IMR-90 (cell line): ENCODE data around the gene CMIP.

Experiments
- CEBPB ChIP-seq: IDR thresholded peaks from 2 replicates; pipeline ENCODE4 v1.6.1; 2012; ENCODE audit warnings: low read depth, low read length, improper control_type of control experiment
- CTCF ChIP-seq: conservative IDR thresholded peaks from 2 replicates; pipeline ENCODE4 v1.5.1; 2012; ENCODE audit warnings: mild to moderate bottlenecking, low read depth, low read length, improper control_type of control experiment
- FOS ChIP-seq: fragments of 150-350 bp; IDR thresholded peaks from 2 replicates; pipeline ENCODE4 v1.6.1; 2016; ENCODE audit warnings: low read depth, low read length
- MAZ ChIP-seq: IDR thresholded peaks from 2 replicates; pipeline ENCODE4 v1.6.1; 2012; ENCODE audit warnings: low read depth, mild to moderate bottlenecking, low read length, improper control_type of control experiment, moderate library complexity, borderline replicate concordance
- MXI1 ChIP-seq: IDR thresholded peaks from 2 replicates; pipeline ENCODE4 v1.6.1; 2012; ENCODE audit warnings: low read depth, mild to moderate bottlenecking, low read length, moderate library complexity, borderline replicate concordance
- NFE2L2 ChIP-seq: fragments of 150-350 bp; IDR thresholded peaks from 2 replicates; pipeline ENCODE4 v1.6.1; 2016; ENCODE audit warnings: low read depth, mild to moderate bottlenecking, low read length
- POLR2A ChIP-seq: IDR thresholded peaks from 2 replicates; pipeline ENCODE4 v1.6.1; 2012; ENCODE audit warnings: mild to moderate bottlenecking, low read depth, low read length
- RAD21 ChIP-seq: IDR thresholded peaks from 2 replicates; pipeline ENCODE4 v1.6.1; 2012; ENCODE audit warnings: low read length, improper control_type of control experiment
- RFX5 ChIP-seq: IDR thresholded peaks from 2 replicates; pipeline ENCODE4 v1.8.0; 2012; ENCODE audit warnings: low read depth, mild to moderate bottlenecking, low read length, moderate library complexity
- TF ChIP-seq, protein P1 (sequence below): fragments of 150-350 bp; IDR thresholded peaks from 2 replicates; pipeline ENCODE4 v1.6.1; 2017; ENCODE audit warnings: mild to moderate bottlenecking, antibody characterized with exemption, low read length, low read depth

- no peak for TF ChIP-seq CTCF
- TF ChIP-seq MXI1, result no peak
- TF ChIP-seq POLR2A, result no peak
- no peak for TF ChIP-seq RAD21
- no peak for TF ChIP-seq RFX5
- no peak for TF ChIP-seq CEBPB
- TF ChIP-seq, protein P1, sequence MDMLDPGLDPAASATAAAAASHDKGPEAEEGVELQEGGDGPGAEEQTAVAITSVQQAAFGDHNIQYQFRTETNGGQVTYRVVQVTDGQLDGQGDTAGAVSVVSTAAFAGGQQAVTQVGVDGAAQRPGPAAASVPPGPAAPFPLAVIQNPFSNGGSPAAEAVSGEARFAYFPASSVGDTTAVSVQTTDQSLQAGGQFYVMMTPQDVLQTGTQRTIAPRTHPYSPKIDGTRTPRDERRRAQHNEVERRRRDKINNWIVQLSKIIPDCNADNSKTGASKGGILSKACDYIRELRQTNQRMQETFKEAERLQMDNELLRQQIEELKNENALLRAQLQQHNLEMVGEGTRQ, result no peak
- no peak for TF ChIP-seq MAZ
- TF ChIP-seq FOS, result no peak
- TF ChIP-seq NFE2L2, result no peak
Observed at GRCh38 chr16:81435567-81435966, 9.0 kb upstream of the CMIP start.
